ENCODE data around the gene FAM222B. TPM values are rescaled to one million over a fixed set of nuclear protein-coding genes. Genes with fewer than 3 reads are reported as not detected.

Gene FAM222B
- total and polyA plus RNA-seq, 2 experiments from 2014 or later = 63.7 to 78.5 TPM

DNA sequence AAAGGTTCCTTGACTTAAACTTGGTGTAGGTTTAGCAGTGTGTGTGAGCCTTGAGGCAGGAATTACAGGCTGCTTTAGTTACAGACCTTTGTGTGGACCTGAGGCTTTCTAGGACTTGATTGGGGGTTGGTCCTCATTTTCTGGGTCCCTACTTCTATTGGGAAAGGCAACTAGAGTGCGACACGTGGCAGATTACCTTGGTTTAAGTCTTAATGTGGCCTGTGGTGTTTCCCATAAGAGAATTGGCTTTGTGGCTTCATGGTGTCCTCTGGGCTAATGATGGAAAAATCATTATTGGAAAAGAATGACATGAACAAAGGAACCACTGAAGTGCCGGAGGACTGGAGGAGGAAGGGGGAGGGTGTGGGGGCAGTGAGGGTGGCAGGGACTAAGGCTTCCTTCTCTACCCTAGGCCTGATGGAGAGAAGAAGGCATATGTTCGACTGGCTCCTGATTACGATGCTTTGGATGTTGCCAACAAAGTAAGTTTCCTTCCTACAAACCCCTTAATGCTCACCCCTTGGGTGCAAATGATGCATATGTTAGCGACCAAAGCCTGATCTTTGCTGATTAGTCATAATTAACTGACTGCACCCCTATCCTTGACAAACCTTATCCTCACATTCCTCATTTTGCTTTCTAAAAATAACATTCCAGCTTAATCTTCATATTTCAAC, 119.3 kb downstream of the FAM222B start:
- peaks cover 50% of the 10 kb centered on the region for H3K4me1 Mint-ChIP-seq
- no peaks in the 10 kb centered on the region for H3K9me2 ChIP-seq (ENCODE audit: insufficient read depth)
- H3K36me3 ChIP-seq (ENCODE audit: insufficient read depth) = peaks cover 39% of the 10 kb centered on the region
- H3K27me3 ChIP-seq (ENCODE audit: insufficient read depth) = no peaks in the 10 kb centered on the region
- H3K4me2 ChIP-seq = peak overlapping the region; percentile 98
- H3K4me1 ChIP-seq (ENCODE audit: insufficient read depth) = peaks cover 39% of the 10 kb centered on the region
- H3K9me3 Mint-ChIP-seq = peaks cover 7% of the 10 kb centered on the region
- peak overlapping the region; percentile 89 for H3K4me3 Mint-ChIP-seq
- H3F3A ChIP-seq (replicated peaks; ENCODE audit: low read depth) = peaks cover 63% of the 10 kb centered on the region
- H3K79me2 ChIP-seq (replicated peaks; ENCODE audit: insufficient read depth) = peaks cover 35% of the 10 kb centered on the region
- no peak for ATAC-seq
- peaks cover 58% of the 10 kb centered on the region for H3K36me3 Mint-ChIP-seq (ENCODE audit: low read depth)
- DNase-seq (ENCODE audit: low spot score) = no peak
- TF ChIP-seq, protein P1, sequence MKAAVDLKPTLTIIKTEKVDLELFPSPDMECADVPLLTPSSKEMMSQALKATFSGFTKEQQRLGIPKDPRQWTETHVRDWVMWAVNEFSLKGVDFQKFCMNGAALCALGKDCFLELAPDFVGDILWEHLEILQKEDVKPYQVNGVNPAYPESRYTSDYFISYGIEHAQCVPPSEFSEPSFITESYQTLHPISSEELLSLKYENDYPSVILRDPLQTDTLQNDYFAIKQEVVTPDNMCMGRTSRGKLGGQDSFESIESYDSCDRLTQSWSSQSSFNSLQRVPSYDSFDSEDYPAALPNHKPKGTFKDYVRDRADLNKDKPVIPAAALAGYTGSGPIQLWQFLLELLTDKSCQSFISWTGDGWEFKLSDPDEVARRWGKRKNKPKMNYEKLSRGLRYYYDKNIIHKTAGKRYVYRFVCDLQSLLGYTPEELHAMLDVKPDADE (IDR thresholded peaks at IDR 0.05) = no peak
- no peak overlapping the region for H2AFZ ChIP-seq
- H3K4me3 ChIP-seq = peak overlapping the region; percentile 98
- peaks cover 33% of the 10 kb centered on the region for H4K20me1 ChIP-seq (replicated peaks; ENCODE audit: insufficient read depth)
- H3K27me3 Mint-ChIP-seq (ENCODE audit: insufficient read depth, low read depth, poor library complexity) = peaks cover 46% of the 10 kb centered on the region
- H3K27ac Mint-ChIP-seq = peak overlapping the region; percentile 57; the same call in 1 of the 2 replicates
- peak overlapping the region; percentile 95 for H3K27ac ChIP-seq (ENCODE audit: low read depth)

DNA sequence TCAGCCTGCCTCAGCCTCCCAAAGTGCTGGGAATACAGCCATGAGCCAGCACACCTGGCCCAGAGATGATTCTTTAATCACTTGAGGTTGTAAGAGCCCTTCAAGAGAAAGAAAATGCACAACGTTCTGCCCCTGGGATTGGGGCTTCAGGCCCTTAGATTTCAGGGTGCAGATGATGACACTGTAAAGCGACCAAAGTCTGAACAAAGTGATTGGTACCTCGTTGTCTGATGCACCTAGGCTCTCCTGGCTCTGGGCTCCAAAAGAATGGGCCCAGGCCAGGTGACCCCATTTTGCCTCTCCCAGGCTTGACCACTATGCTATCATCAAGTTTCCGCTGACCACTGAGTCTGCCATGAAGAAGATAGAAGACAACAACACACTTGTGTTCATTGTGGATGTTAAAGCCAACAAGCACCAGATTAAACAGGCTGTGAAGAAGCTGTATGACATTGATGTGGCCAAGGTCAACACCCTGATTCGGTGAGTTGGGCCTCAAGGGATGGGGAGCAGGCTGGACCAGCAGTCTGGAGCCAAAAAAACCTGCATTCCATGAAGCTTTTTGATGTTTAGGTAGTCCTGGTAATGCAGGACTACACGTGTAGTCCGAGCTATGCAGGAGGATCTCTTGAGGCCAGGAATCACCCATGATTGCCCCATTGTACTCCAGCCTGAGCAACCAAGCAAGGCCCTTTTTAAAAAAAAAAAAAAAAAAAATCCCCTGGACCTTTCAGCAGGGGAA, 120.0 kb downstream of the FAM222B start:
- H3K9me3 Mint-ChIP-seq = peaks cover 7% of the 10 kb centered on the region
- peaks cover 59% of the 10 kb centered on the region for H3F3A ChIP-seq (replicated peaks; ENCODE audit: low read depth)
- H3K4me1 ChIP-seq (ENCODE audit: insufficient read depth) = peaks cover 39% of the 10 kb centered on the region
- H3K4me1 Mint-ChIP-seq = peaks cover 50% of the 10 kb centered on the region
- peak overlapping the region; percentile 100 for H3K4me3 Mint-ChIP-seq
- peaks cover 39% of the 10 kb centered on the region for H3K36me3 ChIP-seq (ENCODE audit: insufficient read depth)
- no peak for DNase-seq (ENCODE audit: low spot score)
- H3K79me2 ChIP-seq (replicated peaks; ENCODE audit: insufficient read depth) = peaks cover 35% of the 10 kb centered on the region
- peaks cover 47% of the 10 kb centered on the region for H3K27me3 Mint-ChIP-seq (ENCODE audit: insufficient read depth, low read depth, poor library complexity)
- no peak for ATAC-seq
- H3K27ac ChIP-seq (ENCODE audit: low read depth) = peak overlapping the region; percentile 87
- H3K36me3 Mint-ChIP-seq (ENCODE audit: low read depth) = peaks cover 58% of the 10 kb centered on the region
- peaks cover 33% of the 10 kb centered on the region for H4K20me1 ChIP-seq (replicated peaks; ENCODE audit: insufficient read depth)
- peak overlapping the region; percentile 98 for H3K4me2 ChIP-seq
- no peaks in the 10 kb centered on the region for H3K27me3 ChIP-seq (ENCODE audit: insufficient read depth)
- no peak overlapping the region for H2AFZ ChIP-seq
- TF ChIP-seq, protein P1 (IDR thresholded peaks at IDR 0.05) = no peak
- no peak for TF ChIP-seq EZH2phosphoT487 (IDR thresholded peaks at IDR 0.05; ENCODE audit: unreplicated experiment)
- TF ChIP-seq, protein P2, sequence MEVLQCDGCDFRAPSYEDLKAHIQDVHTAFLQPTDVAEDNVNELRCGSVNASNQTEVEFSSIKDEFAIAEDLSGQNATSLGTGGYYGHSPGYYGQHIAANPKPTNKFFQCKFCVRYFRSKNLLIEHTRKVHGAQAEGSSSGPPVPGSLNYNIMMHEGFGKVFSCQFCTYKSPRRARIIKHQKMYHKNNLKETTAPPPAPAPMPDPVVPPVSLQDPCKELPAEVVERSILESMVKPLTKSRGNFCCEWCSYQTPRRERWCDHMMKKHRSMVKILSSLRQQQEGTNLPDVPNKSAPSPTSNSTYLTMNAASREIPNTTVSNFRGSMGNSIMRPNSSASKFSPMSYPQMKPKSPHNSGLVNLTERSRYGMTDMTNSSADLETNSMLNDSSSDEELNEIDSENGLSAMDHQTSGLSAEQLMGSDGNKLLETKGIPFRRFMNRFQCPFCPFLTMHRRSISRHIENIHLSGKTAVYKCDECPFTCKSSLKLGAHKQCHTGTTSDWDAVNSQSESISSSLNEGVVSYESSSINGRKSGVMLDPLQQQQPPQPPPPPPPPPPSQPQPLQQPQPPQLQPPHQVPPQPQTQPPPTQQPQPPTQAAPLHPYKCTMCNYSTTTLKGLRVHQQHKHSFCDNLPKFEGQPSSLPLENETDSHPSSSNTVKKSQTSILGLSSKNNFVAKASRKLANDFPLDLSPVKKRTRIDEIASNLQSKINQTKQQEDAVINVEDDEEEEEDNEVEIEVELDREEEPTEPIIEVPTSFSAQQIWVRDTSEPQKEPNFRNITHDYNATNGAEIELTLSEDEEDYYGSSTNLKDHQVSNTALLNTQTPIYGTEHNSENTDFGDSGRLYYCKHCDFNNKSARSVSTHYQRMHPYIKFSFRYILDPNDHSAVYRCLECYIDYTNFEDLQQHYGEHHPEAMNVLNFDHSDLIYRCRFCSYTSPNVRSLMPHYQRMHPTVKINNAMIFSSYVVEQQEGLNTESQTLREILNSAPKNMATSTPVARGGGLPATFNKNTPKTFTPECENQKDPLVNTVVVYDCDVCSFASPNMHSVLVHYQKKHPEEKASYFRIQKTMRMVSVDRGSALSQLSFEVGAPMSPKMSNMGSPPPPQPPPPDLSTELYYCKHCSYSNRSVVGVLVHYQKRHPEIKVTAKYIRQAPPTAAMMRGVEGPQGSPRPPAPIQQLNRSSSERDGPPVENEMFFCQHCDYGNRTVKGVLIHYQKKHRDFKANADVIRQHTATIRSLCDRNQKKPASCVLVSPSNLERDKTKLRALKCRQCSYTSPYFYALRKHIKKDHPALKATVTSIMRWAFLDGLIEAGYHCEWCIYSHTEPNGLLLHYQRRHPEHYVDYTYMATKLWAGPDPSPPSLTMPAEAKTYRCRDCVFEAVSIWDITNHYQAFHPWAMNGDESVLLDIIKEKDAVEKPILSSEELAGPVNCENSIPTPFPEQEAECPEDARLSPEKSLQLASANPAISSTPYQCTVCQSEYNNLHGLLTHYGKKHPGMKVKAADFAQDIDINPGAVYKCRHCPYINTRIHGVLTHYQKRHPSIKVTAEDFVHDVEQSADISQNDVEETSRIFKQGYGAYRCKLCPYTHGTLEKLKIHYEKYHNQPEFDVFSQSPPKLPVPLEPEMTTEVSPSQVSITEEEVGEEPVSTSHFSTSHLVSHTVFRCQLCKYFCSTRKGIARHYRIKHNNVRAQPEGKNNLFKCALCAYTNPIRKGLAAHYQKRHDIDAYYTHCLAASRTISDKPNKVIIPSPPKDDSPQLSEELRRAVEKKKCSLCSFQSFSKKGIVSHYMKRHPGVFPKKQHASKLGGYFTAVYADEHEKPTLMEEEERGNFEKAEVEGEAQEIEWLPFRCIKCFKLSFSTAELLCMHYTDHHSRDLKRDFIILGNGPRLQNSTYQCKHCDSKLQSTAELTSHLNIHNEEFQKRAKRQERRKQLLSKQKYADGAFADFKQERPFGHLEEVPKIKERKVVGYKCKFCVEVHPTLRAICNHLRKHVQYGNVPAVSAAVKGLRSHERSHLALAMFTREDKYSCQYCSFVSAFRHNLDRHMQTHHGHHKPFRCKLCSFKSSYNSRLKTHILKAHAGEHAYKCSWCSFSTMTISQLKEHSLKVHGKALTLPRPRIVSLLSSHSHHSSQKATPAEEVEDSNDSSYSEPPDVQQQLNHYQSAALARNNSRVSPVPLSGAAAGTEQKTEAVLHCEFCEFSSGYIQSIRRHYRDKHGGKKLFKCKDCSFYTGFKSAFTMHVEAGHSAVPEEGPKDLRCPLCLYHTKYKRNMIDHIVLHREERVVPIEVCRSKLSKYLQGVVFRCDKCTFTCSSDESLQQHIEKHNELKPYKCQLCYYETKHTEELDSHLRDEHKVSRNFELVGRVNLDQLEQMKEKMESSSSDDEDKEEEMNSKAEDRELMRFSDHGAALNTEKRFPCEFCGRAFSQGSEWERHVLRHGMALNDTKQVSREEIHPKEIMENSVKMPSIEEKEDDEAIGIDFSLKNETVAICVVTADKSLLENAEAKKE (CRISPR knock-in tag; IDR thresholded peaks at IDR 0.05) = no peak
- TF ChIP-seq EZH2 (IDR thresholded peaks at IDR 0.05; ENCODE audit: low read depth, unreplicated experiment) = no peak
- TF ChIP-seq JUNB (IDR thresholded peaks at IDR 0.05; ENCODE audit: unreplicated experiment) = no peak
- no peak for TF ChIP-seq CREB1 (CRISPR knock-in tag; IDR thresholded peaks at IDR 0.05; ENCODE audit: low read depth)
- no peak for TF ChIP-seq NANOG (IDR thresholded peaks at IDR 0.05; ENCODE audit: borderline replicate concordance)
- TF ChIP-seq POLR2AphosphoS5 (IDR thresholded peaks at IDR 0.05; ENCODE audit: low read depth) = no peak; the same call in 1 of the 2 replicates
- H3K9me2 ChIP-seq (ENCODE audit: insufficient read depth) = no peaks in the 10 kb centered on the region
- H3K27ac Mint-ChIP-seq = peak overlapping the region; percentile 79
- peak overlapping the region; percentile 98 for H3K4me3 ChIP-seq
